IPS-20b (cell line): ENCODE data around the gene COPRS.
"Not testable (repeated sequence)": the region's sequence is repeated elsewhere in the genome, so short reads cannot be mapped to it uniquely, and the experiment has no call there.

ENCODE experiments used
- H3K27ac ChIP-seq: one replicate; pipeline ENCODE4 v1.5.1; 2013; ENCODE audit warnings: low read length
- H3K27me3 ChIP-seq: 2 replicates; pipeline ENCODE4 v1.6.1; 2013; ENCODE audit warnings: mild to moderate bottlenecking, low read length, inconsistent platforms; ENCODE audit not compliant: insufficient read depth
- H3K36me3 ChIP-seq: 2 replicates; pipeline ENCODE4 v1.6.1; 2013; ENCODE audit warnings: low read depth, mild to moderate bottlenecking, inconsistent platforms, low read length, moderate library complexity; ENCODE audit not compliant: insufficient read depth
- H3K4me1 ChIP-seq: 2 replicates; pipeline ENCODE4 v1.6.1; 2013; ENCODE audit warnings: mild to moderate bottlenecking, control low read depth, inconsistent platforms, low read length, moderate library complexity; ENCODE audit not compliant: insufficient read depth
- H3K4me3 ChIP-seq: 2 replicates; pipeline ENCODE4 v1.5.1; 2013; ENCODE audit warnings: mild to moderate bottlenecking, low read length, inconsistent platforms
- H3K9ac ChIP-seq: 2 replicates; pipeline ENCODE4 v1.6.1; 2013; ENCODE audit warnings: low read depth, mild to moderate bottlenecking, inconsistent platforms, low read length, moderate library complexity
- H3K9me3 ChIP-seq: 2 replicates; pipeline ENCODE4 v1.6.1; 2013; ENCODE audit warnings: mild to moderate bottlenecking, low read depth, low read length, inconsistent platforms; ENCODE audit not compliant: insufficient read depth

The COPRS gene

GRCh38 chr17:31842195-31843069, 16.6 kb downstream of the COPRS start:
- no peak overlapping the region for H3K27ac ChIP-seq
- peak overlapping the region; percentile 17; the same call in 1 of the 2 replicates for H3K4me3 ChIP-seq
- no peak overlapping the region for H3K9ac ChIP-seq
- H3K4me1 ChIP-seq = no peaks in the 10 kb centered on the region
- H3K36me3 ChIP-seq = no peaks in the 10 kb centered on the region
- H3K27me3 ChIP-seq = peaks cover 15% of the 10 kb centered on the region
- no peaks in the 10 kb centered on the region for H3K9me3 ChIP-seq

GRCh38 chr17:31841850-31842194, 17.2 kb downstream of the COPRS start:
- no peak overlapping the region for H3K4me3 ChIP-seq
- no peaks in the 10 kb centered on the region for H3K36me3 ChIP-seq
- H3K27ac ChIP-seq = no peak overlapping the region
- H3K27me3 ChIP-seq = peaks cover 15% of the 10 kb centered on the region
- H3K9ac ChIP-seq = no peak overlapping the region
- no peaks in the 10 kb centered on the region for H3K9me3 ChIP-seq
- no peaks in the 10 kb centered on the region for H3K4me1 ChIP-seq

- Histone ChIP-seq H3K36me3 (no peaks in the 10 kb centered on the region), H3K4me1 (no peaks in the 10 kb centered on the region), H3K4me3 (no peak overlapping the region), H3K27me3 (peaks cover 15% of the 10 kb centered on the region), H3K27ac (no peak overlapping the region), H3K9me3 (no peaks in the 10 kb centered on the region), H3K9ac (no peak overlapping the region)
Measured at GRCh38 chr17:31838636-31839225, 20.3 kb downstream of the COPRS start.

DNA sequence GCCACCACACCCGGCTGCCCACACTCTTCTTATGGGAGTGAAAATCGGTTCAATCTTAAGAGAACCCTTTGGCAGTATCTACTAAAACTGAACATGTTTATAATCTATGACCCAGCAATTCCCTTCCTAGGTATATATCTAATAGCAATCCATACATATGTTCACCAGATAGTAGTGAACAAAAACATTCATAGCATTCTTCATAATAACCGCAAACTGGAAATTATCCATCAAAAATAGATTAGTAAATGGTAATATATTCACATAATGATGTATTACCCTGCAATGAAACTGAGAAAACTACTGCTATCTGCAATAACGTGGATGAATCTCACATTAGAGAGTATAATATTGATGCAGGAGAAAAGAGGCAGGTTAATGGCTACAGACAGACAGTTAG, 23.1 kb downstream of the COPRS start:
- Histone ChIP-seq H3K36me3 (no peaks in the 10 kb centered on the region), H3K27ac (no peak overlapping the region), H3K27me3 (peaks cover 1% of the 10 kb centered on the region; the same call in 1 of the 2 replicates), H3K4me1 (no peaks in the 10 kb centered on the region), H3K9me3 (no peaks in the 10 kb centered on the region), H3K4me3 (no peak overlapping the region), H3K9ac (no peak overlapping the region)

GRCh38 chr17:31834448-31834847, 24.6 kb downstream of the COPRS start:
- H3K9ac ChIP-seq = no peak overlapping the region
- H3K36me3 ChIP-seq = no peaks in the 10 kb centered on the region
- H3K27me3 ChIP-seq = no peaks in the 10 kb centered on the region
- H3K9me3 ChIP-seq = no peaks in the 10 kb centered on the region
- no peaks in the 10 kb centered on the region for H3K4me1 ChIP-seq
- no peak overlapping the region for H3K27ac ChIP-seq
- H3K4me3 ChIP-seq = no peak overlapping the region

DNA sequence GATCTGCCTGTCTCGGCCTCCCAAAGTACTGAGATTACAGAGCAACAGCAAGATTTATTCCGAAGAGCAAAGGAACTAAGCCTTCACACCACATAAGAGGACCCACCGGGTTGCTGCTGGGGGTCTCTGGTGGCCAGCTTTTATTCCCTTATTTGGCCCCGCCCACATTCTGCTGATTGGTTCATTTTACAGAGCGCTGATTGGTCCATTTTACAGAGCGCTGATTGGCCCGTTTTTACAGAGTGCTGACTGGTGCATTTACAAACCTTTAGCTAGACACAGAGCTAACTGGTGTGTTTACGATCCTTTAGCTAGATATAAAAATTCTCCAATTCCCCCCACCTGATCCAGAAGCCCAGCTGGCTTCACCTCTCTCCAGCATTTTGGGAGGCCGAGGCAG, 26.3 kb downstream of the COPRS start:
- Histone ChIP-seq H3K27me3 (no peaks in the 10 kb centered on the region), H3K4me1 (no peaks in the 10 kb centered on the region), H3K9ac (no peak overlapping the region), H3K27ac (no peak overlapping the region), H3K36me3 (no peaks in the 10 kb centered on the region), H3K9me3 (no peaks in the 10 kb centered on the region), H3K4me3 (no peak overlapping the region)

DNA sequence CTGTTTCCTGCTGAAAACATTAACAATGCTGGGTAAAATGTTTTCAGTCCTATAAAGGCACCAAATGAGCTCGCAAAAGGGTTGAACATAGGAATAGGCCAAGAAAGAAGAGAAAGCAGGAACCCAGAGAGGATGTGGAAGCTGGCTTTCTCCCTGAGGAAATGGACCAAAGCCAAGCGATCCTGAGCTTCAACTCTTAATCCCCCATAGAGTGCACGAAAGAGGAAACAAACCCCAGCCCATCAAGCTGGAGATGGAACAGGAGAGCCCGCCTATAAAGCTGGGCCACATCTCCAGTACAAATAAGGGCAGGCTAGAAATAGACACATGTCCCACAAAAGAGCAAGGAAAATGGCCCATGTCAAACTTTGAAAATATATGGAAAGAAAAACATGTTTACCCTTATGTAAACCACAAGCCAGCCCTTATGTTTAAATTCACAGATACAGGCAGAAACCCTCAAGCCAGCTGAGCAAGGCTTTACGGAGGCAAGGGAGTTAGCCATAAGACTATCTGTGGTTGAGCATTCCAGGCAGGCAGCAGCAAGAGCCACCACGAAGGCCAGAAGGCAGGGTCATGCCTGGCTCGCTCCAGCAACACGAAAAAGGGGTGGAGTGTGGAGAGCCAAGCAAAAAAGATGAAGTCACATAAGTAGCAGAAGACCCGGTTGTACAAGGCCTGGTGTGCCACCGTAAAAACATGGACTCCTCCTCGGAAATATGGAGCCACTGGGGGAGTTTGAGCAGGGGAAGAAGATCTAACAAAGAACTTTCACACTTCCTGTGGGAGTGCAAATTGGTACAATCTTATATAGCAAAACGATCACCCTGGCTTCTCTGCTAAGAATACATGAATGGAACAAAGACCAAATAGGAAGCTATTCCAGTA, 27.8 kb downstream of the COPRS start:
- Histone ChIP-seq H3K27me3 (no peaks in the 10 kb centered on the region), H3K4me3 (no peak overlapping the region), H3K4me1 (no peaks in the 10 kb centered on the region), H3K9ac (no peak overlapping the region), H3K27ac (no peak overlapping the region), H3K36me3 (no peaks in the 10 kb centered on the region), H3K9me3 (no peaks in the 10 kb centered on the region)

GRCh38 chr17:31829649-31830048, 29.4 kb downstream of the COPRS start:
- Histone ChIP-seq H3K9ac (no peak overlapping the region), H3K4me3 (no peak overlapping the region), H3K4me1 (no peaks in the 10 kb centered on the region), H3K27me3 (no peaks in the 10 kb centered on the region), H3K36me3 (no peaks in the 10 kb centered on the region), H3K9me3 (no peaks in the 10 kb centered on the region), H3K27ac (no peak overlapping the region)

DNA sequence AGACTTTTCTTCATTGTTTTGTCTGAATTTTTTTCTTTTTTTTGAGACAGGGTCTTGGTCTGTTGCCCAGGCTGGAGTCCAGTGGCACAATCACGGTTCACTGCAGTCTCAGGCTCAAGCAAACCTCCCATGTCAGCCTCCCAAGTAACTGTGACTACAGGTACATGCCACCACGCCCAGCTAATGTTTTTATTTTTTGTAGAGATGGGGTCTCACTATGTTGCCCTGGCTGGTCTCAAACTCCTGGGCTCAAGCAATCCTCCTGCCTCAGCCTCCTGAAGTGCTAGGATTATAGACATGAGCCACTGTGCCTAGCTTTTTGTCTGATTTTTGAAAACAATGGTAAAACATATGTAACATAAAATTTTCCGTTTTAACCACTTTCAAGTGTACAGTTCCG, 30.1 kb downstream of the COPRS start:
- H3K4me1 ChIP-seq, H3K36me3 ChIP-seq, H3K27me3 ChIP-seq: not testable (repeated sequence)

DNA sequence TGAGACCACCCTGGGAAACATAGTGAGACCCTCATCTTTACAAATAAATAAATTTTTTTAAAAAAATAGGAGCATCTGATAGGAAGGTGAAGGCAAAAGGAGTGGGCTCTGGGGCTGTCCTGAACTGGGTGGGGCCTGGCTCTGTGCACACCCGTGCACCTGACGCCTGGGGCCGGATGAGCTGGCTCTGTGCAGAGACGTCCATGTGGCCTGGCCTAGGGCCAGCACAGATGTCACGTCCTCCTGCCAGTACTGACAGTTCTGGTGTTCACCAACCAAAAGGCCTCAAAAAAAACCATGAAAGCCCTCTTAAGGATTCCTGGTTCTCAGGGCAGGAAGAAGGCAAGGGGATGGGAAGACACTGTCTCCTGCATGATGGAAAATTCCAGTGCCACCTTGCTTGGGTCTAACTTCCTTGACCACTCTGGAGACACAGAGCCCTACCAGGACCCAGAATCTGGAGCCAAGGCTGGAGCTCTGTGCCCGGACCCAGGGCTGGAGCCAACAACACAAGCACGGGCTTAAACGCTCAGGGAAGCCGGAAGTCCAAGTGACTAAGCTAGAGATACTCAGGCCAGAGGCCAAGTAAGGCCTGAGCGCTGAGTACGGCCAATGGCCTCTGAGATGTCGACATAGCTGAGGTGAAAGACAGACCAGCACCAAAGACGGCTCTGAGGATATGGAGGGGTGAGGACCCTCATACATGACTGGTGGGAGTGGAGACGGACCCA, 32.9 kb downstream of the COPRS start:
- Histone ChIP-seq H3K4me1 (no peaks in the 10 kb centered on the region), H3K9me3 (no peaks in the 10 kb centered on the region), H3K9ac (no peak overlapping the region), H3K27me3 (no peaks in the 10 kb centered on the region), H3K36me3 (no peaks in the 10 kb centered on the region), H3K27ac (no peak overlapping the region), H3K4me3 (no peak overlapping the region)

More for the DNA sequence above, 30.1 kb downstream of the COPRS start:
- H3K9me3 ChIP-seq, H3K9ac ChIP-seq, H3K27ac ChIP-seq, H3K4me3 ChIP-seq: not testable (repeated sequence)

GRCh38 chr17:31824766-31825360, 34.2 kb downstream of the COPRS start:
- H3K27ac ChIP-seq = no peak overlapping the region
- H3K4me3 ChIP-seq = no peak overlapping the region
- H3K36me3 ChIP-seq = no peaks in the 10 kb centered on the region
- H3K9ac ChIP-seq = no peak overlapping the region
- H3K4me1 ChIP-seq = no peaks in the 10 kb centered on the region
- H3K27me3 ChIP-seq = no peaks in the 10 kb centered on the region
- no peaks in the 10 kb centered on the region for H3K9me3 ChIP-seq
